PFSK-1 (cell line): ENCODE results near the gene FOS.

Experiments used
- FOXP2 ChIP-seq: optimal IDR thresholded peaks from 2 replicates; pipeline ENCODE3; 2011; ENCODE audit warnings: borderline replicate concordance, control low read depth, inconsistent platforms; ENCODE audit not compliant: insufficient read depth; ENCODE audit errors: extremely low read length, extremely low read depth
- POLR2AphosphoS5 ChIP-seq: IDR thresholded peaks from 2 replicates; pipeline ENCODE4 v1.6.1; 2012; ENCODE audit warnings: low read depth, mild to moderate bottlenecking, control low read depth, low read length, moderate library complexity
- REST ChIP-seq, 2 experiments: IDR thresholded peaks; 2 replicates each; pipeline versions ENCODE4 v1.6.1 to v1.8.0; 2011 to 2012; ENCODE audit warnings: low read depth in 2 of 2, low read length in 2 of 2, control low read depth in 1 of 2, inconsistent platforms in 1 of 2, mild to moderate bottlenecking in 1 of 2, moderate library complexity in 1 of 2; ENCODE audit not compliant: insufficient read depth in 1 of 2
- SIN3A ChIP-seq: IDR thresholded peaks from 2 replicates; pipeline ENCODE4 v1.6.1; 2012; ENCODE audit warnings: mild to moderate bottlenecking, low read length, moderate library complexity, borderline replicate concordance; ENCODE audit not compliant: insufficient read depth
- TAF1 ChIP-seq: IDR thresholded peaks from 2 replicates; pipeline ENCODE4 v1.6.1; 2012; ENCODE audit warnings: low read length, control low read depth, borderline replicate concordance; ENCODE audit not compliant: insufficient read depth

The FOS gene

GRCh38 chr14:75290851-75291250 lies 12.2 kb downstream of the FOS start:
- TF ChIP-seq REST (IDR thresholded peaks at IDR 0.05; ENCODE audit: insufficient read depth in 1 of 2, low read depth in 2 of 2, low read length in 2 of 2), result no peak
- no peak for TF ChIP-seq FOXP2
- no peak for TF ChIP-seq SIN3A
- no peak for TF ChIP-seq TAF1

- TF ChIP-seq POLR2AphosphoS5 (no peak), TAF1 (no peak)
Observed at GRCh38 chr14:75291331-75291730, 12.7 kb downstream of the FOS start.

- TF ChIP-seq SIN3A (no peak), TAF1 (no peak), FOXP2 (no peak), REST (IDR thresholded peaks at IDR 0.05; ENCODE audit: insufficient read depth in 1 of 2, low read depth in 2 of 2, low read length in 2 of 2) (no peak), POLR2AphosphoS5 (no peak)
Observed at GRCh38 chr14:75292101-75292563, 13.5 kb downstream of the FOS start.

- no peak for TF ChIP-seq SIN3A
- TF ChIP-seq POLR2AphosphoS5, result no peak
- no peak for TF ChIP-seq TAF1
- no peak for TF ChIP-seq FOXP2
- TF ChIP-seq REST (IDR thresholded peaks at IDR 0.05; ENCODE audit: insufficient read depth in 1 of 2, low read depth in 2 of 2, low read length in 2 of 2), result no peak
Observed at GRCh38 chr14:75292886-75293285, 14.3 kb downstream of the FOS start.

GRCh38 chr14:75293920-75294648 lies 15.5 kb downstream of the FOS start:
- TF ChIP-seq FOXP2 (peak; percentile 86), SIN3A (no peak; the same call in 1 of the 2 replicates)

- TF ChIP-seq REST (IDR thresholded peaks at IDR 0.05; ENCODE audit: insufficient read depth in 1 of 2, low read depth in 2 of 2, low read length in 2 of 2), result no peak
- TF ChIP-seq FOXP2, result no peak
- TF ChIP-seq SIN3A, result no peak
- TF ChIP-seq POLR2AphosphoS5, result no peak
- TF ChIP-seq TAF1, result no peak
Observed at GRCh38 chr14:75294649-75295033, 16.0 kb downstream of the FOS start.
